HFFc6 (cell line): ENCODE measurements around the gene ATP5PB. TPM values are rescaled to one million over a fixed set of nuclear protein-coding genes. Genes with fewer than 3 reads are reported as not detected.
A peak's percentile ranks its signal among the peaks of the same experiment; 100 is the strongest.

ENCODE experiments used
- DNase-seq: peaks from one replicate; pipeline ENCODE4 v3.0.0-alpha.2; 2018
- H3K27ac Mint-ChIP-seq: 2 replicates; pipeline ENCODE4 v1.8.0; 2020; ENCODE audit warnings: mild to moderate bottlenecking, mixed read lengths
- H3K27me3 Mint-ChIP-seq: 2 replicates; pipeline ENCODE4 v1.8.0; 2021; ENCODE audit warnings: mild to moderate bottlenecking, moderate library complexity, mixed read lengths; ENCODE audit not compliant: insufficient read depth
- H3K36me3 Mint-ChIP-seq: 2 replicates; pipeline ENCODE4 v1.8.0; 2021; ENCODE audit warnings: low read depth, mixed read lengths
- H3K4me1 Mint-ChIP-seq: 2 replicates; pipeline ENCODE4 v1.8.0; 2020; ENCODE audit warnings: low read depth, mixed read lengths
- H3K4me3 Mint-ChIP-seq: 2 replicates; pipeline ENCODE4 v1.8.0; 2020; ENCODE audit warnings: mild to moderate bottlenecking, moderate library complexity, mixed read lengths
- H3K9me3 Mint-ChIP-seq: 2 replicates; pipeline ENCODE4 v1.8.0; 2020; ENCODE audit warnings: mild to moderate bottlenecking, mixed read lengths
- CTCF ChIP-seq: fragments of 200-600 bp; sonication (generic); IDR thresholded peaks from 2 replicates; pipeline ENCODE4 v1.5.0; 2021; ENCODE audit warnings: antibody characterized with exemption, mild to moderate bottlenecking
- total RNA-seq, 6 experiments: library from RNA; stranded (reverse); fragmentation: NEBNext Ultra II Directional; extraction: Animal tissue kit (Norgen Biotek cat#: 25700); gene quantifications; 2 replicates in 1 of 6; 3 replicates in 5 of 6; pipeline ENCODE4 v1.2.3, GENCODE V29; 2021

ATP5PB gene
- total RNA-seq, 6 experiments from 2014 or later: 253 to 293 (median 285) TPM

GRCh38 chr1:111420377-111420776 lies 28.9 kb upstream of the ATP5PB start:
- 0 out of 2 replicates have a peak, but pooled peaks cover 6% of the 10 kb centered on the region for H3K4me1 Mint-ChIP-seq
- peaks cover 19% of the 10 kb centered on the region for H3K27me3 Mint-ChIP-seq
- no peaks in the 10 kb centered on the region for H3K9me3 Mint-ChIP-seq
- H3K36me3 Mint-ChIP-seq: no peaks in the 10 kb centered on the region
- no peak for TF ChIP-seq CTCF
- H3K27ac Mint-ChIP-seq: no peak overlapping the region
- H3K4me3 Mint-ChIP-seq: no peak overlapping the region
- no peak for DNase-seq

- Mint-ChIP-seq H3K4me3 (no peak overlapping the region), H3K4me1 (peaks cover 11% of the 10 kb centered on the region; the same call in 1 of the 2 replicates), H3K9me3 (no peaks in the 10 kb centered on the region), H3K36me3 (no peaks in the 10 kb centered on the region), H3K27me3 (peaks cover 29% of the 10 kb centered on the region), H3K27ac (no peak overlapping the region)
- DNase-seq: no peak
- no peak for TF ChIP-seq CTCF
Observed at GRCh38 chr1:111422546-111423391, 26.5 kb upstream of the ATP5PB start.

- no peaks in the 10 kb centered on the region for H3K9me3 Mint-ChIP-seq
- peaks cover 20% of the 10 kb centered on the region for H3K4me1 Mint-ChIP-seq
- no peak for DNase-seq
- H3K36me3 Mint-ChIP-seq: no peaks in the 10 kb centered on the region
- H3K27ac Mint-ChIP-seq: no peak overlapping the region
- no peak overlapping the region for H3K4me3 Mint-ChIP-seq
- peaks cover 28% of the 10 kb centered on the region for H3K27me3 Mint-ChIP-seq
- TF ChIP-seq CTCF: no peak
Observed at GRCh38 chr1:111424281-111424680, 25.0 kb upstream of the ATP5PB start.

- Mint-ChIP-seq H3K27me3 (no peaks in the 10 kb centered on the region; the same call in 1 of the 2 replicates), H3K36me3 (peaks cover 13% of the 10 kb centered on the region), H3K4me1 (peaks cover 13% of the 10 kb centered on the region), H3K4me3 (no peak overlapping the region), H3K27ac (peak overlapping the region; percentile 54), H3K9me3 (no peaks in the 10 kb centered on the region)
- no peak for TF ChIP-seq CTCF
- peak; percentile 42 for DNase-seq
Observed at GRCh38 chr1:111436726-111437125, 12.5 kb upstream of the ATP5PB start.

- TF ChIP-seq CTCF: no peak
- Mint-ChIP-seq H3K27ac (no peak overlapping the region), H3K4me1 (peaks cover 24% of the 10 kb centered on the region), H3K36me3 (peaks cover 18% of the 10 kb centered on the region), H3K4me3 (no peak overlapping the region), H3K9me3 (no peaks in the 10 kb centered on the region), H3K27me3 (no peaks in the 10 kb centered on the region; the same call in 1 of the 2 replicates)
- DNase-seq: no peak
Observed at GRCh38 chr1:111439461-111440351, 9.6 kb upstream of the ATP5PB start.
